Skeletal muscle cell (primary cell): Measurements from ENCODE around the gene C12orf56.

Experiments
- DNase-seq: peaks from one replicate; pipeline ENCODE4 v3.0.0-alpha.2; 2010; ENCODE audit warnings: low read depth
- H3K4me3 ChIP-seq: 2 replicates; pipeline ENCODE4 v1.5.1; 2011; ENCODE audit warnings: low read depth, mild to moderate bottlenecking, control low read depth, low read length, moderate library complexity

Gene C12orf56

GRCh38 chr12:64390275-64390851 lies at the start of gene C12orf56:
Gene C12orf56 (minus strand): TSS chr12:64390758. CDS start chr12:64390565, 193 bp downstream.
- no peak for DNase-seq
- peak within 1 kb of the TSS; percentile 45 for H3K4me3 ChIP-seq

- H3K4me3 ChIP-seq: no peak overlapping the region
- DNase-seq: no peak
These were observed 49.5 kb upstream of the C12orf56 start for GRCh38 chr12:64440100-64440499.

GRCh38 chr12:64433915-64434314 lies 43.4 kb upstream of the C12orf56 start:
- no peak overlapping the region for H3K4me3 ChIP-seq
- no peak for DNase-seq

- no peak overlapping the region for H3K4me3 ChIP-seq
- no peak for DNase-seq
These were observed 41.2 kb upstream of the C12orf56 start for GRCh38 chr12:64431791-64432190.

GRCh38 chr12:64430886-64431285 lies 40.3 kb upstream of the C12orf56 start:
- DNase-seq: no peak

GRCh38 chr12:64428956-64429355 lies 38.4 kb upstream of the C12orf56 start:
- no peak overlapping the region for H3K4me3 ChIP-seq
- DNase-seq: no peak

More at GRCh38 chr12:64430886-64431285, 40.3 kb upstream of the C12orf56 start:
- H3K4me3 ChIP-seq: no peak overlapping the region

- H3K4me3 ChIP-seq: no peak overlapping the region
- DNase-seq: no peak
These were observed 37.4 kb upstream of the C12orf56 start for GRCh38 chr12:64427988-64428387.

- DNase-seq: no peak
- no peak overlapping the region for H3K4me3 ChIP-seq
These were observed 29.1 kb upstream of the C12orf56 start for GRCh38 chr12:64419696-64420095.

GRCh38 chr12:64418209-64418608 lies 27.7 kb upstream of the C12orf56 start:
- H3K4me3 ChIP-seq: no peak overlapping the region
- no peak for DNase-seq

- no peak for DNase-seq
- no peak overlapping the region for H3K4me3 ChIP-seq
These were observed 23.3 kb upstream of the C12orf56 start for GRCh38 chr12:64413884-64414283.

GRCh38 chr12:64412459-64412858 lies 21.9 kb upstream of the C12orf56 start:
- DNase-seq: peak; percentile 21
- H3K4me3 ChIP-seq: no peak overlapping the region

GRCh38 chr12:64411427-64411826 lies 20.9 kb upstream of the C12orf56 start:
- no peak overlapping the region for H3K4me3 ChIP-seq
- no peak for DNase-seq

GRCh38 chr12:64407342-64408223 lies 17.0 kb upstream of the C12orf56 start:
- H3K4me3 ChIP-seq: no peak overlapping the region
- no peak for DNase-seq

GRCh38 chr12:64404470-64405256 lies 14.1 kb upstream of the C12orf56 start:
- peak overlapping the region; percentile 90 for H3K4me3 ChIP-seq
- peak; percentile 72 for DNase-seq

- peak within 1 kb of the TSS; percentile 90 for H3K4me3 ChIP-seq
- DNase-seq: peak; percentile 95
These were observed 13.3 kb upstream of the C12orf56 start, which contains the start of gene XPOT for GRCh38 chr12:64403707-64404469. Gene XPOT (plus strand): TSS chr12:64404392. CDS start chr12:64410036, 5,644 bp downstream.

GRCh38 chr12:64402181-64402580 lies 11.6 kb upstream of the C12orf56 start:
- H3K4me3 ChIP-seq: no peak overlapping the region
- DNase-seq: no peak

- no peak for DNase-seq
- H3K4me3 ChIP-seq: no peak overlapping the region
These were observed 9.5 kb upstream of the C12orf56 start for GRCh38 chr12:64400041-64400440.

GRCh38 chr12:64395739-64396138 lies 5.2 kb upstream of the C12orf56 start:
- no peak for DNase-seq
- H3K4me3 ChIP-seq: no peak overlapping the region

- no peak overlapping the region for H3K4me3 ChIP-seq
- DNase-seq: no peak
These were observed 1.7 kb upstream of the C12orf56 start for GRCh38 chr12:64392221-64392620.
